Activated CD8-positive, alpha-beta T cell treated with anti-CD3 and anti-CD28 coated beads for 36 hours (primary cell): ENCODE measurements around the gene IL1RAPL2. TPM values are rescaled to one million over a fixed set of nuclear protein-coding genes. Genes with fewer than 3 reads are reported as not detected.
"Not testable (repeated sequence)": the region's sequence is repeated elsewhere in the genome, so short reads cannot be mapped to it uniquely, and the experiment has no call there.

ENCODE experiments used
- ATAC-seq: fragments of 200-7000 bp; cut with Tn5 transposase; one replicate; pipeline ENCODE4 v1.10.0; 2021; ENCODE audit warnings: mild to moderate bottlenecking, moderate library complexity
- CTCF ChIA-PET: fragments of 350-600 bp; sonication (Branson Sonifier 250); formaldehyde crosslinking; loops from one replicate; lab custom pipeline; 2021; ENCODE audit warnings: antibody characterized with exemption; lab: Charles Lee
- POLR2A ChIA-PET: fragments of 350-600 bp; sonication (Branson Sonifier 250); formaldehyde crosslinking; loops from one replicate; lab custom pipeline; 2021; ENCODE audit warnings: antibody characterized with exemption; lab: Charles Lee
- DNase-seq: peaks from one replicate; pipeline ENCODE4 v3.0.0-alpha.2; 2020
- H3K27ac Mint-ChIP-seq: one replicate; pipeline ENCODE4 v1.8.0; 2021; ENCODE audit warnings: mild to moderate bottlenecking, mixed read lengths
- H3K27me3 Mint-ChIP-seq: one replicate; pipeline ENCODE4 v1.8.0; 2021; ENCODE audit warnings: mixed read lengths
- H3K36me3 Mint-ChIP-seq: one replicate; pipeline ENCODE4 v1.8.0; 2021; ENCODE audit warnings: low read depth, mixed read lengths
- H3K4me1 Mint-ChIP-seq: one replicate; pipeline ENCODE4 v1.8.0; 2021; ENCODE audit warnings: low read depth, mixed read lengths
- H3K4me3 Mint-ChIP-seq: one replicate; pipeline ENCODE4 v1.8.0; 2021; ENCODE audit warnings: mild to moderate bottlenecking, moderate library complexity, mixed read lengths
- H3K9me3 Mint-ChIP-seq: one replicate; pipeline ENCODE4 v1.8.0; 2021; ENCODE audit warnings: mixed read lengths
- intact Hi-C: fragments of 100-400 bp; cut with micrococcal nuclease; formaldehyde crosslinking; loops from one replicate; pipeline ENCODE4 v1.10.0; 2022
- total RNA-seq, 2 experiments: library from RNA; stranded (reverse); gene quantifications; one replicate each; pipeline ENCODE4 v1.2.3, GENCODE V29; 2021
- TF ChIP-seq, protein P1 (sequence below): fragments of 200-600 bp; IDR thresholded peaks from one replicate; pipeline ENCODE4 v1.8.0; 2022; ENCODE audit warnings: antibody characterized with exemption, mild to moderate bottlenecking

Gene IL1RAPL2
- total RNA-seq: not detected

DNA sequence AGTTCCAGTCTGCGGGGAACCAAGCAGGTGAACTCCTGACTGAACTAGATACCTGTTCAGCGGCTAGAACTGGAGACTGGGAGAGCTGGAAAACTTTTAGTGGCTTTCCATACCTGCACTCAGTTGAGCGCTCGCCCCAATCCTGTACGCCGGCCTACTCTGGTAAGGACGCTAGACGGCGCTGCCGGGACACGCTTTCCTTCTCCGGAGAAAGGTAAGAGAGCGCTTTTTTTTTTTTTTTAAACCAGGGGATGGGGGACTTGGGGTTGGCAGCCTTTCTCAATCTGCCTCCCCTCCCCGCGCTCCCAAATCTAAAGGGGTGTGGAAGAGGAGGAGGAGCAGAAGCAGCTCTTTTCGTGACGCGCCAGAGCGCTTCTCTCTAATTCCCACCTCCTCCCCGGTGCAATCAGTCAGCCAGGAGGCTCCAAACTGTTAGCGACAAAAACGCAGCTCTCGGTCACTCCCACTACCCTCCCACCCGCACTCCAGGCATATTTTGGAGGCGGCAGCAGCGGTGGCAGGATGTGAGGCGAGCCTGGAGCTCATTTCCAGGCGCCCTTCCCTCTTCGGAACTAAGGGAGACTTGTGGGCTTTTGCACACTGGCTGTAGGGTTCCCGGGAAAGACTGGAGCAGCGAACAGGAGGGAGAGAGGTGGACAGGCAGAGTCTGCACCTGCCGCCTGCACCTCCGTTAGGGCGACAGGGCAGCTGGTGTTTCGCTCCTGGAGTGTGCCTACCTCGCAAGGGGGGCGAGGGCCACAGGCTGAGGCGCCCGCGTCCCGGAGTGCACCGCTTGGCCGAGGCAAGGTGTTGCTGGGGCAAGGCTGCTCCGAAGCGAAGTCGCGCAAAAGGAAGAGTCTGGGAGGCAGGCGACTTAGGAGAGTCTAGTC lies at the start of gene IL1RAPL2:
TSS of gene IL1RAPL2 (plus strand) at position 409 of the 890 bp plus-strand sequence.
- no peaks in the 10 kb centered on the region for H3K4me1 Mint-ChIP-seq
- POLR2A ChIA-PET: no interaction called here
- ATAC-seq (no peak), DNase-seq (peak; percentile 45)
- H3K36me3 Mint-ChIP-seq: no peaks in the 10 kb centered on the region
- TF ChIP-seq, protein P1, sequence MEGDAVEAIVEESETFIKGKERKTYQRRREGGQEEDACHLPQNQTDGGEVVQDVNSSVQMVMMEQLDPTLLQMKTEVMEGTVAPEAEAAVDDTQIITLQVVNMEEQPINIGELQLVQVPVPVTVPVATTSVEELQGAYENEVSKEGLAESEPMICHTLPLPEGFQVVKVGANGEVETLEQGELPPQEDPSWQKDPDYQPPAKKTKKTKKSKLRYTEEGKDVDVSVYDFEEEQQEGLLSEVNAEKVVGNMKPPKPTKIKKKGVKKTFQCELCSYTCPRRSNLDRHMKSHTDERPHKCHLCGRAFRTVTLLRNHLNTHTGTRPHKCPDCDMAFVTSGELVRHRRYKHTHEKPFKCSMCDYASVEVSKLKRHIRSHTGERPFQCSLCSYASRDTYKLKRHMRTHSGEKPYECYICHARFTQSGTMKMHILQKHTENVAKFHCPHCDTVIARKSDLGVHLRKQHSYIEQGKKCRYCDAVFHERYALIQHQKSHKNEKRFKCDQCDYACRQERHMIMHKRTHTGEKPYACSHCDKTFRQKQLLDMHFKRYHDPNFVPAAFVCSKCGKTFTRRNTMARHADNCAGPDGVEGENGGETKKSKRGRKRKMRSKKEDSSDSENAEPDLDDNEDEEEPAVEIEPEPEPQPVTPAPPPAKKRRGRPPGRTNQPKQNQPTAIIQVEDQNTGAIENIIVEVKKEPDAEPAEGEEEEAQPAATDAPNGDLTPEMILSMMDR: peak; percentile 21
- no peak within 1 kb of the TSS for H3K27ac Mint-ChIP-seq
- no peak within 1 kb of the TSS for H3K4me3 Mint-ChIP-seq
- no peaks in the 10 kb centered on the region for H3K9me3 Mint-ChIP-seq
- H3K27me3 Mint-ChIP-seq: peaks cover 26% of the 10 kb centered on the region
- CTCF ChIA-PET: interaction anchor here (2.1 kb wide), 1 partner anchor 356 kb away, joined by 7 read pairs; no protein-coding TSS in a partner anchor
- intact Hi-C loops: no loop called here

DNA sequence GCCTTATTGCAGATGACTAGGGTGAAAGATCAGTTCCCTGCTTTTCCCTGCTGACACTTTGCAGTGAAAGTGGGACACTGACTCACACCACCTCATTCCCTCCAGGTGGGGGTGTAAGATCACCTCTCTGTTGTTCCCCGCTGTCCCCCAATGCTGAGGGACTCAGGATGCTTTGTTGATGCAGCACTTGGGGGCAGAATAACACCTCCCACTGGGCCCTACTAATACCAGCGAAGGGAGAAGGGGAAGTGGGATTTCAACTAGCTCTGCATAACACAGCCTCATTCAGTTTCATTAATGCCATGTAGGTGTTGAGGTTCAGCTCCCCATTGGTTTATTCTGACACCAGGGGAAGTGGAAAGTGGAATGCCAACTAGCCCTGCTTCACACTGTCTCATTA lies 43.6 kb upstream of the IL1RAPL2 start:
- H3K9me3 Mint-ChIP-seq: no peaks in the 10 kb centered on the region
- no peaks in the 10 kb centered on the region for H3K27me3 Mint-ChIP-seq
- ChIA-PET POLR2A (no interaction called here), CTCF (no interaction called here)
- no peak overlapping the region for H3K27ac Mint-ChIP-seq
- ATAC-seq (no peak), DNase-seq (no peak)
- no peak overlapping the region for H3K4me3 Mint-ChIP-seq
- H3K36me3 Mint-ChIP-seq: no peaks in the 10 kb centered on the region
- no peaks in the 10 kb centered on the region for H3K4me1 Mint-ChIP-seq
- TF ChIP-seq, protein P1: no peak
- intact Hi-C loops: no loop called here

DNA sequence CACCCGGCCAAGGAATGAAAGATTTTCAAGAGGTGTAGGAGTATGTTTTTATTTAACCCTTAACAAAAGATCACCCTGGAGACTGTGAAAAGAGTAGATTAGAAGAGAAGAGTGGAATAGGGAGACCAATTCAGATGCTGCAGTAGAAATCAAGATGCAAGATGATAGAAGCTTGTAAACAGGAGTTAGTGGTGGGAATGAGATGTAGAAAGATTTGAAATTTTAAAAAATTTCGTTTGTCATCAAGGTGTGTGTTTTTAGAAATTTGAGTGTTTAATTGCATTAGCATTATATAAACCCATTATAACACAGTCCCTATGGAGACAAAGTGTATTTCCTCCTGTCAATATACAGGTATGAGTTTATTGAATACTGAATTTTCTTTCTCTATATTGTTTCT lies 42.1 kb upstream of the IL1RAPL2 start:
- DNase-seq (no peak), ATAC-seq (no peak)
- ChIA-PET CTCF (no interaction called here), POLR2A (no interaction called here)
- intact Hi-C loops: no loop called here
- Mint-ChIP-seq H3K27ac (no peak overlapping the region), H3K27me3 (no peaks in the 10 kb centered on the region), H3K4me1 (no peaks in the 10 kb centered on the region), H3K36me3 (no peaks in the 10 kb centered on the region), H3K9me3 (no peaks in the 10 kb centered on the region), H3K4me3 (no peak overlapping the region)
- TF ChIP-seq, protein P1: no peak

DNA sequence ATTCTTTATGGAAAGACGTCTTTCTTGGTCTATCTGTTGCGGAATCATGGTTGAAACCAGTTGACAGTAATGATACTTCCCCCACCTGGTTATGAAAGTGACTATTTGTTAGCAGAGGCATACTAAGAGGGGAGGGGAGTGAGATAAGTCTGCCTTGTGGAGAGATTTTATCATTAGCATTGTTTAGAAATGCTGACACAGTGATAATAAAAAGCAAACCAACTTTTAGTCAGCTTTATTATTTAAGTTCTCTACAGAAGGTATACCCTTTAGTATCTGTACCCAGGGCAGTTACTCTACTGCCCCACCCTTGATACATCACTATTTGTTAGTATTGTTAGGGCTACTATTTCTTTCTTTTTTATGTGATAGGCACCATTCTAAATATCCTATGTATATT lies 26.9 kb upstream of the IL1RAPL2 start:
- Mint-ChIP-seq H3K27ac (no peak overlapping the region), H3K27me3 (no peaks in the 10 kb centered on the region), H3K36me3 (no peaks in the 10 kb centered on the region), H3K4me1 (no peaks in the 10 kb centered on the region), H3K4me3 (no peak overlapping the region), H3K9me3 (no peaks in the 10 kb centered on the region)
- ATAC-seq (no peak), DNase-seq (no peak)
- CTCF ChIA-PET: no interaction called here
- intact Hi-C loops: no loop called here
- POLR2A ChIA-PET: no interaction called here
- TF ChIP-seq, protein P1: no peak

DNA sequence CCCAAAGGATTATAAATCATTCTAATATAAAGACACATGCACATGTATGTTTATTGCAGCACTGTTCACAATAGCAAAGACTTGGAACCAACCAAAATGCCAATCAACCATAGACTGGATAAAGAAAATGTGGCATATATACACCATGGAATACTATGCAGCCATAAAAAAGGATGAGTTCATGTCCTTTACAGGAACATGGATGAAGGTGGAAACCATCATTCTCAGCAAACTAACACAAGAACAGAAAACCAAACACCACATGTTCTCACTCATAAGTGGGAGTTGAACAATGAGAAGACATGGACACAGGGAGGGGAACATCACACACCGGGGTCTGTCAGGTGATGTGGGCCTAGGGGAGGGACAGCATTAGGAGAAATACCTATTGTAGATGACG lies 23.6 kb upstream of the IL1RAPL2 start:
- ATAC-seq, POLR2A ChIA-PET: not testable (repeated sequence)

More for the DNA sequence above, 23.6 kb upstream of the IL1RAPL2 start:
- H3K27ac Mint-ChIP-seq, H3K9me3 Mint-ChIP-seq, DNase-seq, H3K36me3 Mint-ChIP-seq, intact Hi-C loops, CTCF ChIA-PET, H3K27me3 Mint-ChIP-seq, H3K4me3 Mint-ChIP-seq, H3K4me1 Mint-ChIP-seq: not testable (repeated sequence)
